HG02943 (cell line): ENCODE data around the gene MRPL39.

Experiments
- ATAC-seq: cut with Tn5 transposase; IDR thresholded peaks from one replicate; pipeline ENCODE4 v1.9.1; 2021; ENCODE audit warnings: mild to moderate bottlenecking, low read depth, moderate library complexity; ENCODE audit not compliant: unreplicated experiment

MRPL39 gene

GRCh38 chr21:25619198-25619597 is 11.9 kb upstream of the MRPL39 start:
- ATAC-seq: no peak

- ATAC-seq: no peak
Observed at GRCh38 chr21:25615880-25616279, 8.6 kb upstream of the MRPL39 start.

GRCh38 chr21:25614441-25614840 is 7.2 kb upstream of the MRPL39 start:
- no peak for ATAC-seq

- peak; percentile 84 for ATAC-seq
Observed at GRCh38 chr21:25608044-25608737, 910 bp upstream of the MRPL39 start.

GRCh38 chr21:25589887-25590286 is 17.4 kb downstream of the MRPL39 start:
- ATAC-seq: no peak

- ATAC-seq: no peak
Observed at GRCh38 chr21:25586791-25587190, 20.5 kb downstream of the MRPL39 start.

GRCh38 chr21:25586326-25586725 is 21.0 kb downstream of the MRPL39 start:
- no peak for ATAC-seq

- no peak for ATAC-seq
Observed at GRCh38 chr21:25584833-25585676, 22.2 kb downstream of the MRPL39 start.

- ATAC-seq: no peak
Observed at GRCh38 chr21:25583370-25584130, 23.7 kb downstream of the MRPL39 start.

- no peak for ATAC-seq
Observed at GRCh38 chr21:25582888-25583287, 24.4 kb downstream of the MRPL39 start.

- no peak for ATAC-seq
Observed at GRCh38 chr21:25582164-25582790, 25.0 kb downstream of the MRPL39 start.

- ATAC-seq: no peak
Observed at GRCh38 chr21:25581582-25581981, 25.7 kb downstream of the MRPL39 start.

GRCh38 chr21:25580912-25581260 is 26.4 kb downstream of the MRPL39 start:
- no peak for ATAC-seq

- no peak for ATAC-seq
Observed at GRCh38 chr21:25579226-25580013, 27.9 kb downstream of the MRPL39 start.

GRCh38 chr21:25578056-25578961 is 29.0 kb downstream of the MRPL39 start:
- no peak for ATAC-seq

GRCh38 chr21:25577424-25578055 is 29.7 kb downstream of the MRPL39 start:
- ATAC-seq: no peak

- ATAC-seq: no peak
Observed at GRCh38 chr21:25573409-25574206, 33.7 kb downstream of the MRPL39 start.

GRCh38 chr21:25572861-25573310 is 34.4 kb downstream of the MRPL39 start:
- peak; percentile 30 for ATAC-seq
